RPMI8226 (cell line): ENCODE data around the gene CHST11.

Source experiments
- DNase-seq: peaks from one replicate; pipeline ENCODE4 v3.0.0-alpha.2; 2015

The CHST11 gene

GRCh38 chr12:104703372-104703771, 246.6 kb downstream of the CHST11 start:
- DNase-seq = no peak

- no peak for DNase-seq
Observed at GRCh38 chr12:104704224-104704779, 247.6 kb downstream of the CHST11 start.

GRCh38 chr12:104707194-104707593, 250.4 kb downstream of the CHST11 start:
- DNase-seq = no peak

- DNase-seq = no peak
Observed at GRCh38 chr12:104707794-104708558, 251.2 kb downstream of the CHST11 start.

GRCh38 chr12:104708891-104709290, 252.1 kb downstream of the CHST11 start:
- no peak for DNase-seq

GRCh38 chr12:104709692-104710435, 253.1 kb downstream of the CHST11 start:
- DNase-seq = no peak

- no peak for DNase-seq
Observed at GRCh38 chr12:104710940-104711689, 254.4 kb downstream of the CHST11 start.

- DNase-seq = no peak
Observed at GRCh38 chr12:104712477-104712876, 255.7 kb downstream of the CHST11 start.

GRCh38 chr12:104712968-104713367, 256.2 kb downstream of the CHST11 start:
- DNase-seq = no peak

GRCh38 chr12:104713444-104713843, 256.7 kb downstream of the CHST11 start:
- DNase-seq = no peak

- DNase-seq = no peak
Observed at GRCh38 chr12:104714369-104714768, 257.6 kb downstream of the CHST11 start.

GRCh38 chr12:104716172-104716571, 259.4 kb downstream of the CHST11 start:
- no peak for DNase-seq

GRCh38 chr12:104718304-104718929, 261.7 kb downstream of the CHST11 start:
- DNase-seq = no peak

- DNase-seq = no peak
Observed at GRCh38 chr12:104719700-104720338, 263.1 kb downstream of the CHST11 start.

GRCh38 chr12:104720339-104721038, 263.7 kb downstream of the CHST11 start:
- DNase-seq = no peak

- DNase-seq = no peak
Observed at GRCh38 chr12:104721039-104721405, 264.3 kb downstream of the CHST11 start.

- no peak for DNase-seq
Observed at GRCh38 chr12:104721936-104722335, 265.2 kb downstream of the CHST11 start.

GRCh38 chr12:104722601-104723534, 266.1 kb downstream of the CHST11 start:
- no peak for DNase-seq

- no peak for DNase-seq
Observed at GRCh38 chr12:104723895-104724294, 267.1 kb downstream of the CHST11 start.

- DNase-seq = no peak
Observed at GRCh38 chr12:104724992-104725585, 268.3 kb downstream of the CHST11 start.
